NCI-H226 (cell line): ENCODE data around the gene PACSIN2.
A peak's percentile ranks its signal among the peaks of the same experiment; 100 is the strongest.
"Not testable (repeated sequence)": the region's sequence is repeated elsewhere in the genome, so short reads cannot be mapped to it uniquely, and the experiment has no call there.

ENCODE experiments used
- DNase-seq: peaks from one replicate; pipeline ENCODE4 v3.0.0-alpha.2; 2015

The PACSIN2 gene

GRCh38 chr22:42922374-42923191 is 92.4 kb downstream of the PACSIN2 start:
- DNase-seq: no peak

GRCh38 chr22:42920101-42920820 is 94.7 kb downstream of the PACSIN2 start:
- DNase-seq: peak; percentile 61

GRCh38 chr22:42919199-42919598 is 95.8 kb downstream of the PACSIN2 start:
- no peak for DNase-seq

- DNase-seq: no peak
Observed at GRCh38 chr22:42918500-42918899, 96.4 kb downstream of the PACSIN2 start.

GRCh38 chr22:42917358-42917757 is 97.6 kb downstream of the PACSIN2 start:
- not testable (repeated sequence) for DNase-seq

- no peak for DNase-seq
Observed at GRCh38 chr22:42915980-42916765, 98.8 kb downstream of the PACSIN2 start.

GRCh38 chr22:42914511-42915076 is 100.4 kb downstream of the PACSIN2 start:
- DNase-seq: no peak

- no peak for DNase-seq
Observed at GRCh38 chr22:42913874-42914510, 101.0 kb downstream of the PACSIN2 start.

GRCh38 chr22:42912059-42912458 is 102.9 kb downstream of the PACSIN2 start:
- no peak for DNase-seq

- DNase-seq: no peak
Observed at GRCh38 chr22:42910221-42910942, 104.6 kb downstream of the PACSIN2 start.

- no peak for DNase-seq
Observed at GRCh38 chr22:42909363-42910058, 105.4 kb downstream of the PACSIN2 start.

GRCh38 chr22:42908374-42908746 is 106.6 kb downstream of the PACSIN2 start:
- DNase-seq: no peak

- no peak for DNase-seq
Observed at GRCh38 chr22:42907404-42908373, 107.3 kb downstream of the PACSIN2 start.

GRCh38 chr22:42906605-42907348 is 108.2 kb downstream of the PACSIN2 start:
- DNase-seq: no peak

- DNase-seq: no peak
Observed at GRCh38 chr22:42905702-42906183, 109.2 kb downstream of the PACSIN2 start.

- no peak for DNase-seq
Observed at GRCh38 chr22:42905217-42905616, 109.7 kb downstream of the PACSIN2 start.

- no peak for DNase-seq
Observed at GRCh38 chr22:42904050-42904449, 110.9 kb downstream of the PACSIN2 start.

GRCh38 chr22:42902875-42903510 is 112.0 kb downstream of the PACSIN2 start:
- DNase-seq: no peak
